ENCODE data around the gene ATN1.

ATN1 gene

GRCh38 chr12:6946033-6946919 is 18.5 kb downstream of the ATN1 start:
- DNase-seq: peak; percentile 73

GRCh38 chr12:6946920-6947374 is 19.2 kb downstream of the ATN1 start:
- no peak for DNase-seq

- DNase-seq: no peak
Measured at GRCh38 chr12:6947615-6948014, 19.9 kb downstream of the ATN1 start.

- no peak for DNase-seq
Measured at GRCh38 chr12:6948873-6949594, 21.3 kb downstream of the ATN1 start.

GRCh38 chr12:6950401-6950801 is 22.6 kb downstream of the ATN1 start:
- DNase-seq: peak; percentile 28

GRCh38 chr12:6950811-6951540 is 23.2 kb downstream of the ATN1 start, which contains the start of gene PTPN6:
TSS of gene PTPN6 (plus strand) at chr12:6951356. CDS start at chr12:6951513, 157 bp downstream.
- DNase-seq: peak; percentile 47

GRCh38 chr12:6951551-6952120 is 23.9 kb downstream of the ATN1 start:
- peak; percentile 45 for DNase-seq

GRCh38 chr12:6952121-6952862 is 24.5 kb downstream of the ATN1 start:
- peak; percentile 20 for DNase-seq

- peak; percentile 27 for DNase-seq
Measured at GRCh38 chr12:6952863-6953441, 25.2 kb downstream of the ATN1 start.

GRCh38 chr12:6953442-6954315 is 25.9 kb downstream of the ATN1 start:
- peak; percentile 77 for DNase-seq

GRCh38 chr12:6954316-6955107 is 26.8 kb downstream of the ATN1 start:
- no peak for DNase-seq

GRCh38 chr12:6955108-6956020 is 27.6 kb downstream of the ATN1 start:
- DNase-seq: no peak

- no peak for DNase-seq
Measured at GRCh38 chr12:6956021-6956727, 28.4 kb downstream of the ATN1 start.

- no peak for DNase-seq
Measured at GRCh38 chr12:6957151-6957701, 29.5 kb downstream of the ATN1 start.

GRCh38 chr12:6957741-6958608 is 30.2 kb downstream of the ATN1 start:
- no peak for DNase-seq

- DNase-seq: no peak
Measured at GRCh38 chr12:6958609-6959057, 30.9 kb downstream of the ATN1 start.
